GM19043 (cell line): ENCODE measurements around the gene ANKRD60.

Experiments used
- ATAC-seq: cut with Tn5 transposase; IDR thresholded peaks from one replicate; pipeline ENCODE4 v1.9.1; 2021; ENCODE audit warnings: low read depth; ENCODE audit not compliant: unreplicated experiment

ANKRD60 gene

DNA sequence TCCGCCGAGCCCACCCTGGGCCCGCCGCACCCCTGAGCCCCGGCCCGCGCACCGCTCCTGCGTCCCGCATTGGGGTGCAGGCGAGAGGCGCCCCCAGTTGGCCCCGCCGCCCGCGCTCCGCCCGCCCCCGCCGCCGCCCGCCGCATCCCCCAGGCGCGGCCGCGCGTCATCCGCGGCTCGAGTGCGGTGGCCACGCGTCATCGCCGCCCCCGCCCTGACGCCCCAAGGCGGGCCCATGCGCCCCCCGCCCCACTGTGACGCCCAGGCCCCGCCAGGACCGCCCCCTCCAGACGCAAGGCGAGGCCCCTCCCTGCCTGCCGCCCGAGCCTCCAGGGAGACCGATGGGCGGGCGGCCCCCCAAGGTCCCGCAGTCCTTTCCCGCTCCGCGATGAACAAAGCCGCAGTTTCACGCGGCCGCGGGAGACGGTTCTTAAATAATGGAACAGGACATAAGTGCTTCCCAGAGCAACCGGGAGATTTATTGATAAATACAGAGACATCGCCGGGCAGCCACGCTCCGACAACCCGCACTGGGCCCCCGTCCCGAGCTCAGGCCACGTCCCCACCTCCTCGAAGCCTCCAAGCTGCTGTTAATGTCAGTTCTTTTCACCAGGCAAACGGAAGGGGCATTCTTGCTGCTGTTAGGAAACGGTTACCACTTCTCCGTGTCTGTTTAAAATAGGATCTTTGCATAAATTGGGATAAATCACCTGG lies at the start of gene ANKRD60:
Gene ANKRD60 (minus strand): TSS at position 170 of the 714 bp plus-strand sequence. CDS start 0 bp downstream, at position 170.
- no peak for ATAC-seq

DNA sequence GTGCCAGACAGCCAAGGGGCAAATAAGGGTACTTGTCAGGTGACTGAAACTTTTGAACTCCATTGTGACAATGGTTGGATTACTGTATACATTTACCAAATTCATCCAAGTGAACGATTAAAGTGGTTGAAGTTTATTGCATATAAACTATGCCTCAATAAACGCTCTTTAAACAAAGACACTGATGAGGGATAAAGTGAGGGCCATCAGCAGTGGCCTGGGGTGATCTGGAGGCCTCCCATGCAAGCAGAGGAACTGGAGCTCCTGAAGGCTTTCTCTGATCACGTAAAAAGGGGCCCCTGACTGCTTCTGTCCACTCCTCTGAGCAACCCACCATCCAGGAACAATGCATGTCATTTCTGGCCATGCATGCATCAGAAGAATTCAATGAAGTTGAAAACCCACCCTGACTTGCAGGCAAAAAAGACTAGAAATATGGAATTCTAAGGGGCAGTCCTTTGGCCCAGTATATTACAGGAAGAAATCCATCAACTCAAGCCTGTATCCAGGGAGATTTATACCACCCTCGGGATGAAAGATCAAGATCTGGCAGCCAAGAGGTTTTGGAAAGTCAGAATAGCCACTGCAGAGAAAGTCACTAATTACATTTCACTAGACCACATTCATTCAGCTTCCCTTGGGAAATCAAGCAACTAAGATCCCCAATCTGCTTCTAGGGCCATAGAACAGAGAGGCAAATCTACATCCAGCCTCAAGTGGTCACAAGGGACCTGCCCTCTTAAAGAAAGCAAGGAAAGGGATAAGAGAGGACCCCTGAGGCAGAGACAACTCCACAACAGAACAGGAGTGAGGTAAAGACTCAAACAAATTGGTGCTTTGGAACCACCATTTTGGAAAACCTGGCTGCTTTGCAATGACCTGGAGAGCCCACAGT lies 49.4 kb upstream of the ANKRD60 start:
- no peak for ATAC-seq

GRCh38 chr20:58277107-58277506 lies 48.7 kb upstream of the ANKRD60 start:
- no peak for ATAC-seq

- ATAC-seq: no peak
Observed at GRCh38 chr20:58274384-58274783, 45.9 kb upstream of the ANKRD60 start.

- ATAC-seq: no peak
Observed at GRCh38 chr20:58271606-58272351, 43.3 kb upstream of the ANKRD60 start.

GRCh38 chr20:58268936-58269619 lies 40.6 kb upstream of the ANKRD60 start:
- ATAC-seq: no peak

GRCh38 chr20:58268421-58268821 lies 40.0 kb upstream of the ANKRD60 start:
- ATAC-seq: no peak

- no peak for ATAC-seq
Observed at GRCh38 chr20:58267389-58268215, 39.1 kb upstream of the ANKRD60 start.

DNA sequence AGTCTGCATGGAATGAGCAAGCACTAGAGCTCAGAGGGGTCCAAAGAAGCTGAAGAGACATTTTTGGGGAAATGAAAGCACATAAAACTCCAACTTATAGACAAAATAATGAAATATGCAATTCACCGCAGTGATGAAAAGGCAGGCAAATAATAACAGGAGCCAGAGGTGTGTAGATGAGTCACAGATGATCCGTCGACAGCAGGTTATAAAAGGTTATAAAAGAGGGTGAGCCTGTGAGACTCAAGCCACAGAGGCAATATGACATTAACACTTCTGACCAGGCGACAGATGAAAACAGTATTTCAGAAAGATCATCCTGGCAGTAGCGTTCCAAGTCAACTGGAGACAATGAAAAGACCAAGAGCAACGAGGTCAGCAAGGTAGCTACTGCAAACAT lies 35.8 kb upstream of the ANKRD60 start:
- no peak for ATAC-seq

DNA sequence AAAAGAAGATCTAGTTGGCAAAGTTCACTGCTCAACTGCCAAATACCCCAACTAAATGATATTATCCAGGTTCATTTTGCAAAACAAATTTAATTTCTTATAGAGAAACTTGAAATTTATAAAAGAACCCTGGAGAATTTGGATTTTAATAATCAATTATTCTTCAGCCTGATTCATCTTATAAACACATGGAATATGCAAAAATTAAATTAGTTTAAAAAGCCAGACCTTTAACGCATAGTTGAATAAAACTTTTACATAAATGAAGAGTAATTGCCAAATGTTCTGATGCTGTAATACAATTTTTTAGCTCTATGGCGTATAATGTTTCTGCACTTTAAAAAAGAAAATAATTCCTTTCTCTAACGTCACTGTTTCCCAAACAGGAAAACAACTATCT lies 33.2 kb upstream of the ANKRD60 start:
- ATAC-seq: no peak

DNA sequence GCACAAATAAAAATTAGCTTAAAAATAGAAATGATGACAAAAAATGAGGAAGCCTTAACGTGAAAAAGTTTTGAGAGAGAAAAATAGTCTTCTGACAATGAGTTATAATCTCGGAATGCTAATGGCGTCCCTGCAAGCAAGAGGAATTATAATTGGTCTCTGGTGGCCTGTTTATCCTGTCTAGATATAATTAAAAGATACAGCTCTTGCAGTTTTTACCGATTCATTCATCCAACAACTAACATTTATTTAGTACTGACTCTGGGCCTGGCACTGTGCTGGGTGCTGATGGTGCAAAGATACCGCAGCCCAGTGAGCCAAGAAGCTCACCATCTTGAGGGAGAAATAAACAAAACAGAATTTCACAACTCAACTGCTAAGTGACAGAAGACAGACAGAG lies 31.6 kb upstream of the ANKRD60 start:
- no peak for ATAC-seq

DNA sequence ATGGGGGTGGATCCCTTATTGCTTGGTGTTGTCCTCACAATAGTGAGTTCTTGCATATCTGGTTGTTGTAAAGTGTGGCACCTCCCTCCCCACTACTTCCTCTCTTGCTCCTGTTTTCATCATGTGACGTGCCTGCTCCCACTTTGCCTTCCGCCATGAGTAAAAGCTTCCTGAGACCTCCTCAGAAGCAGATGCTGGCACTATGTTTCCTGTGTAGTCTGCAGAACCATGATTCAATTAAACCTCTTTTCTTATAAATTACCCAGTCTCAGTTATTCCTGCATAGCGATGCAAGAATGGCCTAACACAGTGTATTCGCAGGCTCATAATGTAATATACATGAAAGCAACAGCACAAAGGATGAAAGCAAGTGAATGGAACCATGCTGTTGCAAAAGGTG lies 28.4 kb upstream of the ANKRD60 start:
- no peak for ATAC-seq

- no peak for ATAC-seq
Observed at GRCh38 chr20:58256307-58256706, 27.9 kb upstream of the ANKRD60 start.

- ATAC-seq: no peak
Observed at GRCh38 chr20:58254890-58255289, 26.4 kb upstream of the ANKRD60 start.

DNA sequence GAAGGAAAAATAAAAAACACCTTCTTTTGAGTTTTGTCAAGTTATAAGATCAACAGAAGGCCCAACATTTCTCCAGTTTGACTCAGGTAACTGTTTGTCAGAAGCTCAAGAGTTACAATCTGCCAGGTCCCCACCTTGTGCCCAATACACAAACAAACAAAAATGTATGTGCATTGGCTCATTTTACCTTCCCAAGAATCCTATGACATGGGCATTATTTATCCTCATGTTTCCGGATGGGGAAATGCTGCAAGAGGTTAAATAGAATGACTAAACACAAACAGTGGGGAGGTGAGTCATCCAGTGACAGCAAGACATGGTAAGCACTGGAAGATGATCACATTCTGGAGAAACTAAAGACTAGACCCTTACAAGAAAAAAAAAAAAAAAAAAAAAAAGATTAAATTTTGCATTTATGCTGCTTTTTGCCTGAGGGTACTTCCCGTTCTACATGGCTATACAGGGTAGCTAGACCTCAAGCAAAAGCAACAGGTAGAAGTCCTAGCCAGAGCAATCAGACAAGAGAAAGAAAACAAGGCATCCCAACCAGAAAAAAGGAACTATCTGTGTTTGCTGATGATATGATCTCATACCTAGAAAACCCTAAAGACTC lies 23.6 kb upstream of the ANKRD60 start:
- ATAC-seq: no peak

- ATAC-seq: no peak
Observed at GRCh38 chr20:58251348-58251978, 23.0 kb upstream of the ANKRD60 start.

GRCh38 chr20:58246346-58246745 lies 17.9 kb upstream of the ANKRD60 start:
- ATAC-seq: no peak

GRCh38 chr20:58245931-58246330 lies 17.5 kb upstream of the ANKRD60 start:
- ATAC-seq: no peak
